ENCODE results near the gene DNAH7. TPM values are rescaled to one million over a fixed set of nuclear protein-coding genes. Genes with fewer than 3 reads are reported as not detected.

DNAH7 gene
- total and polyA plus RNA-seq, 9 of the 15 experiments (the other 6 are each of a cell fraction or from before 2014, with no cell fraction given) = 0.03 to 0.42 (median 0.18) TPM

DNA sequence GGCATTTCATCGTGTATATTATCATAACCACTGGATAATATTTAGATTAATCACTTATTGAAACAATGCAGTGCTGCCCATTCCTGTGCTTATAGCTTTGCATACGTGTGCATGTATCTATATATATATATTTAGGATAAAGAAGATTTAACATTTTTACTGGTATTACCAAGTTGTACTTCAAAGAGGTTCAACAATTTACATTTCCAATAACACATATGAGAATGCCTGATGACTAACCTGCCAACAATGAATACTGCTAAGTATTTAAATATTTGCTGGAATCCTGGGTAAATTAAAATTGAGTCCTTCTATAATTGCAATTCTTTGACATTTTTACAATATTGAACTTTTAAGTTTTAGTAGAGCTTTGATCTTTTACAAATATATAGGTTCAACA is 300.2 kb downstream of the DNAH7 start (continued):
- TF ChIP-seq CTCF (IDR thresholded peaks at IDR 0.05 in 2 of 3, conservative IDR thresholded peaks at IDR 0.05 in 1 of 3; ENCODE audit: insufficient read depth in 2 of 3, low read depth in 1 of 3, low read length in 3 of 3) (no peak), ZNF75A (CRISPR knock-in tag; IDR thresholded peaks at IDR 0.05) (no peak), THRA (IDR thresholded peaks at IDR 0.05) (no peak), HCFC1 (IDR thresholded peaks at IDR 0.05; ENCODE audit: low read depth, low read length) (no peak)
- TF ChIP-seq, protein P1, sequence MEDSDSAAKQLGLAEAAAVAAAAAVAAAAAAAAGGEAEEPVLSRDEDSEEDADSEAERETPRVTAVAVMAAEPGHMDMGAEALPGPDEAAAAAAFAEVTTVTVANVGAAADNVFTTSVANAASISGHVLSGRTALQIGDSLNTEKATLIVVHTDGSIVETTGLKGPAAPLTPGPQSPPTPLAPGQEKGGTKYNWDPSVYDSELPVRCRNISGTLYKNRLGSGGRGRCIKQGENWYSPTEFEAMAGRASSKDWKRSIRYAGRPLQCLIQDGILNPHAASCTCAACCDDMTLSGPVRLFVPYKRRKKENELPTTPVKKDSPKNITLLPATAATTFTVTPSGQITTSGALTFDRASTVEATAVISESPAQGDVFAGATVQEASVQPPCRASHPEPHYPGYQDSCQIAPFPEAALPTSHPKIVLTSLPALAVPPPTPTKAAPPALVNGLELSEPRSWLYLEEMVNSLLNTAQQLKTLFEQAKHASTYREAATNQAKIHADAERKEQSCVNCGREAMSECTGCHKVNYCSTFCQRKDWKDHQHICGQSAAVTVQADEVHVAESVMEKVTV (CRISPR knock-in tag; IDR thresholded peaks at IDR 0.05) = no peak

DNA sequence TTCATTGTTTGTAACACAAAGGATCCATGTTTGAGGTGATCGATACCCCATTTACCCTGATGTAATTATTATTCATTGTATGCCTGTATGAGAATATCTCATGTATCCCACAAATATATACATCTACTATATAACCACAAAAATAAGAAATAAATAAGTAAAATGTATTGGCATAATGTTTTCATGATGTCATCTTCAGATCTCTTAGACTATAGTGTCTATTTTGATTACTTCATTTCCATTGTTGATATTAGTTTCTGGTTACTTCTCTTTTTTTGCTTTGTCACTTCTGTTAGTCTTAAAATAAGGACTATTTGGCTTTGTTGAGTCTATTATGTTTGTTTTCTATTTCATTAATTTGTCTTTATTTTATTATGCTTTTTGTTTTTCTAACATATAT is 301.9 kb downstream of the DNAH7 start:
- 44% methylated on average over 1 of the region's 1 CpG for WGBS (ENCODE audit: insufficient coverage, low coverage, missing lambda C conversion rate)

More for the DNA sequence above, 301.9 kb downstream of the DNAH7 start:
- no peaks in the 10 kb centered on the region for H3K79me2 ChIP-seq (ENCODE audit: control insufficient read depth, insufficient read depth, low read length)
- no peaks in the 10 kb centered on the region for H3K36me3 ChIP-seq (ENCODE audit: control insufficient read depth, insufficient read depth, low read length)
- no peak for DNase-seq (ENCODE audit: extremely low read depth in 1 of 4, low spot score in 3 of 4)
- no peaks in the 10 kb centered on the region for H4K20me1 ChIP-seq (replicated peaks; ENCODE audit: control insufficient read depth, insufficient read depth, low read length)
- CTCF ChIA-PET (ENCODE audit: low intra/inter-chr PET ratio) = no interaction called here
- no peak overlapping the region for H2AFZ ChIP-seq (ENCODE audit: low read depth, low read length)
- no peaks in the 10 kb centered on the region for H3K9me3 ChIP-seq (replicated peaks; ENCODE audit: control insufficient read depth, insufficient read depth, low read depth, low read length)
- intact Hi-C loops (cut with micrococcal nuclease) (no loop called here), in situ Hi-C loops (cut with MboI) (no loop called here)
- no peaks in the 10 kb centered on the region for H3K9me1 ChIP-seq (ENCODE audit: control insufficient read depth, insufficient read depth, low read length)
- POLR2A ChIA-PET = no interaction called here
- H3K9ac ChIP-seq (ENCODE audit: insufficient read depth in 1 of 2, low read depth in 2 of 2, low read length in 2 of 2) = no peak overlapping the region
- BruUV-seq (replicated peaks) = no TSS peak
- no peaks in the 10 kb centered on the region for H3K27me3 ChIP-seq (ENCODE audit: control insufficient read depth in 2 of 2, insufficient read depth in 2 of 2, low read length in 2 of 2)
- H3K4me1 ChIP-seq (replicated peaks in 1 of 2; ENCODE audit: control insufficient read depth in 2 of 2, insufficient read depth in 2 of 2, low read length in 2 of 2) = no peaks in the 10 kb centered on the region
- H3K4me3 ChIP-seq = no peak overlapping the region
- TF ChIP-seq, protein P2, sequence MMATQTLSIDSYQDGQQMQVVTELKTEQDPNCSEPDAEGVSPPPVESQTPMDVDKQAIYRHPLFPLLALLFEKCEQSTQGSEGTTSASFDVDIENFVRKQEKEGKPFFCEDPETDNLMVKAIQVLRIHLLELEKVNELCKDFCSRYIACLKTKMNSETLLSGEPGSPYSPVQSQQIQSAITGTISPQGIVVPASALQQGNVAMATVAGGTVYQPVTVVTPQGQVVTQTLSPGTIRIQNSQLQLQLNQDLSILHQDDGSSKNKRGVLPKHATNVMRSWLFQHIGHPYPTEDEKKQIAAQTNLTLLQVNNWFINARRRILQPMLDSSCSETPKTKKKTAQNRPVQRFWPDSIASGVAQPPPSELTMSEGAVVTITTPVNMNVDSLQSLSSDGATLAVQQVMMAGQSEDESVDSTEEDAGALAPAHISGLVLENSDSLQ (IDR thresholded peaks at IDR 0.05) = no peak
- no peak for TF ChIP-seq TRIM24 (IDR thresholded peaks at IDR 0.05)
- ATAC-seq = no peak
- no peak overlapping the region for H3K4me2 ChIP-seq (ENCODE audit: insufficient read depth, low read length)
- FAIRE-seq = no peak
- no peak overlapping the region for H3K27ac ChIP-seq (ENCODE audit: extremely low read depth, low read depth, low read length)

All from K562 (cell line).